GM12878 (cell line): ENCODE measurements around the gene PITPNB. TPM values are rescaled to one million over a fixed set of nuclear protein-coding genes. Genes with fewer than 3 reads are reported as not detected.
A peak's percentile ranks its signal among the peaks of the same experiment; 100 is the strongest.

Experiments
- ATAC-seq: fragments of 200-7000 bp; cut with Tn5 transposase; 3 replicates; pipeline ENCODE4 v1.9.1; 2020; ENCODE audit warnings: mild to moderate bottlenecking, moderate library complexity
- BruUV-seq: library from RNA; stranded (reverse); fragments of 400-500 nt; replicated peaks from 2 replicates; lab custom pipeline; 2021; lab: Mats Ljungman, UMichigan
- CTCF ChIA-PET: fragments of 300-600 bp; sonication (Branson Sonifier 250); formaldehyde crosslinking; extraction: SDS; loops from one replicate; lab custom pipeline; 2021; ENCODE audit warnings: inconsistent platforms; lab: Yijun Ruan, JAX
- POLR2A ChIA-PET: fragments of 350-600 bp; formaldehyde crosslinking; extraction: SDS; loops from one replicate; lab custom pipeline; 2021; ENCODE audit warnings: inconsistent platforms; lab: Charles Lee
- RAD21 ChIA-PET: fragments of 300-600 bp; sonication (Branson Sonifier 250); formaldehyde crosslinking; loops from one replicate; lab custom pipeline; 2023; ENCODE audit warnings: antibody characterized with exemption; ENCODE audit not compliant: unreplicated experiment; lab: Charles Lee
- SMC1A ChIA-PET: fragments of 300-600 bp; sonication (Branson Sonifier 250); formaldehyde crosslinking; loops from one replicate; lab custom pipeline; 2023; ENCODE audit not compliant: unreplicated experiment, uncharacterized antibody; lab: Charles Lee
- DNase-seq: peaks from one replicate; pipeline ENCODE4 v3.0.0-alpha.2; 2011; ENCODE audit warnings: low read depth, low spot score
- FAIRE-seq: peaks from 3 replicates; lab custom pipeline; 2011; peaks lifted over from hg19 to GRCh38; lab: Jason Lieb, UNC
- H2AFZ ChIP-seq: 2 replicates; pipeline ENCODE4 v1.6.0; 2011; ENCODE audit warnings: low read depth, low read length, control low read depth; ENCODE audit not compliant: control insufficient read depth
- H3K27ac ChIP-seq: 2 replicates; pipeline ENCODE4 v1.5.1; 2011; ENCODE audit warnings: control low read depth; ENCODE audit not compliant: control insufficient read depth, insufficient read depth
- H3K27me3 ChIP-seq, 2 experiments: replicated peaks in 1 of 2; 2 replicates each; pipeline versions ENCODE4 v1.6.0 to v1.6.1; 2011; ENCODE audit warnings: low read length in 1 of 2; ENCODE audit not compliant: control insufficient read depth in 2 of 2, insufficient read depth in 2 of 2
- H3K36me3 ChIP-seq, 2 experiments: 2 replicates each; pipeline ENCODE4 v1.5.1; 2011; ENCODE audit warnings: low read length in 1 of 2; ENCODE audit not compliant: control insufficient read depth in 2 of 2, insufficient read depth in 2 of 2
- H3K4me1 ChIP-seq: 2 replicates; pipeline ENCODE4 v1.6.1; 2011; ENCODE audit warnings: mild to moderate bottlenecking, low read length, moderate library complexity, mixed read lengths; ENCODE audit not compliant: control insufficient read depth, insufficient read depth
- H3K4me2 ChIP-seq: 2 replicates; pipeline ENCODE4 v1.6.0; 2011; ENCODE audit warnings: control low read depth; ENCODE audit not compliant: control insufficient read depth, insufficient read depth
- H3K4me3 ChIP-seq: fragments of 200-600 bp; sonication (generic); 2 replicates; pipeline ENCODE4 v1.5.1; 2016
- H3K79me2 ChIP-seq: 2 replicates; pipeline ENCODE4 v1.6.0; 2011; ENCODE audit warnings: low read length; ENCODE audit not compliant: control insufficient read depth, insufficient read depth
- H3K9ac ChIP-seq: 2 replicates; pipeline ENCODE4 v1.8.0; 2011; ENCODE audit warnings: low read length, control low read depth, mixed read lengths; ENCODE audit not compliant: control insufficient read depth, insufficient read depth
- H3K9me3 ChIP-seq: replicated peaks from 3 replicates; pipeline ENCODE4 v1.5.1; 2011; ENCODE audit warnings: mild to moderate bottlenecking, low read length; ENCODE audit not compliant: control insufficient read depth, insufficient read depth
- H4K20me1 ChIP-seq: 2 replicates; pipeline ENCODE4 v1.6.0; 2011; ENCODE audit not compliant: control insufficient read depth, insufficient read depth
- BRCA1 ChIP-seq: IDR thresholded peaks from 2 replicates; pipeline ENCODE4 v1.6.1; 2011; ENCODE audit warnings: low read depth, low read length, improper control_type of control experiment
- CTCF ChIP-seq, 3 experiments: IDR thresholded peaks in 2 of 3; conservative IDR thresholded peaks in 1 of 3; 2 replicates each; pipeline ENCODE4 v1.5.1; 2011; ENCODE audit warnings: low read depth in 3 of 3, low read length in 3 of 3, mild to moderate bottlenecking in 3 of 3, control low read depth in 2 of 3, moderate library complexity in 2 of 3, inconsistent platforms in 1 of 3, mixed read lengths in 1 of 3; ENCODE audit not compliant: control insufficient read depth in 2 of 3, insufficient read depth in 1 of 3; ENCODE audit errors: extremely low read depth in 1 of 3
- E2F8 ChIP-seq: fragments of 450-650 bp; IDR thresholded peaks from 2 replicates; pipeline ENCODE4 v1.6.1; 2018; ENCODE audit warnings: mild to moderate bottlenecking, low read depth, moderate library complexity; ENCODE audit not compliant: partially characterized antibody
- EED ChIP-seq: sonication (generic); IDR thresholded peaks from 2 replicates; pipeline ENCODE4 v1.6.1; 2016; ENCODE audit warnings: antibody characterized with exemption, low read depth
- ETV6 ChIP-seq, 2 experiments: fragments of 450-650 bp in 1 of 2; IDR thresholded peaks in 1 of 2; conservative IDR thresholded peaks in 1 of 2; 2 replicates each; pipeline ENCODE4 v1.6.1; 2014; ENCODE audit warnings: antibody characterized with exemption in 1 of 2, borderline replicate concordance in 1 of 2, low read depth in 1 of 2, mild to moderate bottlenecking in 1 of 2, moderate library complexity in 1 of 2
- FOS ChIP-seq: IDR thresholded peaks from 3 replicates; pipeline ENCODE4 v1.6.1; 2011; ENCODE audit warnings: borderline replicate concordance; ENCODE audit not compliant: insufficient read length; ENCODE audit errors: extremely low read depth
- FOXK2 ChIP-seq: fragments of 450-650 bp; IDR thresholded peaks from 2 replicates; pipeline ENCODE4 v1.6.1; 2017; ENCODE audit warnings: mild to moderate bottlenecking, moderate library complexity
- GATAD2B ChIP-seq: fragments of 450-650 bp; conservative IDR thresholded peaks from 2 replicates; pipeline ENCODE4 v1.6.1; 2017; ENCODE audit warnings: low read depth, mild to moderate bottlenecking, moderate library complexity
- HCFC1 ChIP-seq: fragments of 150-350 bp; IDR thresholded peaks from 2 replicates; pipeline ENCODE4 v1.6.1; 2014; ENCODE audit warnings: low read length
- PAX5 ChIP-seq: IDR thresholded peaks from 2 replicates; pipeline ENCODE4 v1.6.1; 2011; ENCODE audit warnings: low read depth, low read length, borderline replicate concordance
- RAD21 ChIP-seq: IDR thresholded peaks from 2 replicates; pipeline ENCODE4 v1.6.1; 2011; ENCODE audit warnings: mild to moderate bottlenecking, low read depth, low read length, moderate library complexity; ENCODE audit not compliant: insufficient read depth
- RB1 ChIP-seq: fragments of 450-650 bp; formaldehyde crosslinking; IDR thresholded peaks from 2 replicates; pipeline ENCODE4 v1.6.1; 2017; ENCODE audit warnings: mild to moderate bottlenecking, borderline replicate concordance
- RFX5 ChIP-seq: IDR thresholded peaks from 2 replicates; pipeline ENCODE4 v1.6.1; 2011; ENCODE audit warnings: low read depth, low read length, improper control_type of control experiment
- RUNX3 ChIP-seq: IDR thresholded peaks from 2 replicates; pipeline ENCODE4 v1.6.1; 2012; ENCODE audit warnings: low read length, inconsistent platforms
- SMC3 ChIP-seq: IDR thresholded peaks from 2 replicates; pipeline ENCODE4 v1.6.1; 2011; ENCODE audit warnings: low read length, improper control_type of control experiment, borderline replicate concordance
- SP1 ChIP-seq: IDR thresholded peaks from one replicate; pipeline ENCODE4 v1.6.1; 2011; ENCODE audit warnings: low read depth, low read length
- USF1 ChIP-seq: IDR thresholded peaks from 2 replicates; pipeline ENCODE4 v1.6.1; 2011; ENCODE audit warnings: borderline replicate concordance, low read depth, mild to moderate bottlenecking, moderate library complexity, mixed read lengths, low read length; ENCODE audit not compliant: insufficient read depth; ENCODE audit errors: extremely low read length
- WRNIP1 ChIP-seq: IDR thresholded peaks from 2 replicates; pipeline ENCODE4 v1.6.1; 2011; ENCODE audit warnings: low read depth, low read length, improper control_type of control experiment, borderline replicate concordance
- ZNF384 ChIP-seq: IDR thresholded peaks from 2 replicates; pipeline ENCODE4 v1.6.1; 2012; ENCODE audit warnings: low read depth, mild to moderate bottlenecking, low read length, improper control_type of control experiment, borderline replicate concordance
- WGBS: methylation state at CpG from one replicate; pipeline ENCODE4 v1.1.6; 2016; ENCODE audit warnings: low lambda C conversion rate; ENCODE audit not compliant: insufficient replicate concordance, insufficient coverage; ENCODE audit errors: missing lambda C conversion rate; 5-methylcytosine and 5-hydroxymethylcytosine counted together
- in situ Hi-C: fragments of 300-500 bp; cut with MboI; formaldehyde crosslinking; loops from 9 replicates; pipeline ENCODE4 v1.14.3; 2018; ENCODE audit warnings: mixed read lengths
- intact Hi-C: fragments of 100-400 bp; cut with micrococcal nuclease; formaldehyde crosslinking; loops from one replicate; pipeline ENCODE4 v1.14.2; 2022; ENCODE audit not compliant: unreplicated experiment
- polyA plus RNA-seq, 11 experiments: library from polyadenylated mRNA; depleted of rRNA in 4 of 11; unstranded in 6 of 11; stranded (reverse) in 5 of 11; fragments of >200 nt; fragmentation: Nextera tagmentation in 4 of 11; fragmentation: Illumina TruSeq in 1 of 11; extraction: Ambion mirVana in 4 of 11; extraction: Trizol in 1 of 11; gene quantifications; 1 replicate in 1 of 11; 2 replicates in 10 of 11; pipeline versions ENCODE4 v1.2.1 to v1.2.3, GENCODE V29; 2011 to 2016; ENCODE audit warnings: inconsistent platforms in 2 of 11, missing spikeins in 2 of 11, low read depth in 1 of 11
- total RNA-seq, 4 experiments: library from RNA; depleted of rRNA in 3 of 4; stranded (reverse); fragments of >200 nt in 3 of 4; fragmentation: Illumina TruSeq in 1 of 4; extraction: Trizol in 1 of 4; gene quantifications; 2 replicates each; pipeline versions ENCODE4 v1.2.1 to v1.2.3, GENCODE V29; 2013 to 2021

Gene PITPNB
- total and polyA plus RNA-seq, 10 of the 15 experiments (the other 5 are each of a cell fraction or from before 2014, with no cell fraction given) = 19.7 to 116 (median 64.9) TPM

GRCh38 chr22:27880778-27881394, 38.2 kb downstream of the PITPNB start:
- Histone ChIP-seq H4K20me1 (peaks cover 7% of the 10 kb centered on the region), H3K36me3 (peaks cover 7 to 27% of the 10 kb centered on the region in 2 experiments), H2AFZ (no peak overlapping the region), H3K27me3 (no peaks in the 10 kb centered on the region), H3K79me2 (peaks cover 9% of the 10 kb centered on the region), H3K4me1 (peaks cover 27% of the 10 kb centered on the region), H3K9me3 (no peaks in the 10 kb centered on the region), H3K4me3 (no peak overlapping the region), H3K27ac (no peak overlapping the region), H3K4me2 (no peak overlapping the region), H3K9ac (no peak overlapping the region)
- CTCF ChIA-PET = interaction anchor here (0.6 to 5.6 kb wide), 28 partner anchors 9 to 702 kb away, joined by 3 to 87 read pairs (median 5); partner anchors contain the start of gene PITPNB
- in situ Hi-C loops = no loop called here
- SMC1A ChIA-PET = interaction anchor here (0.8 to 9.0 kb wide), 14 partner anchors 9 to 131 kb away, joined by 3 to 65 read pairs (median 5); partner anchors contain the start of gene PITPNB
- no peak for DNase-seq
- FAIRE-seq = no peak
- intact Hi-C loops = loop anchor here (1.0 kb wide), 1 partner anchor 128 kb away; no protein-coding TSS in a partner anchor
- BruUV-seq = no TSS peak
- RAD21 ChIA-PET = interaction anchor here (0.8 to 1.9 kb wide), 7 partner anchors 13 to 129 kb away, joined by 3 to 6 read pairs (median 3); partner anchors contain the start of gene PITPNB
- POLR2A ChIA-PET = no interaction called here
- peak; percentile 81 for ATAC-seq
- 42% methylated on average over 6 of the region's 6 CpGs for WGBS
- TF ChIP-seq E2F8 (no peak), FOXK2 (no peak), USF1 (no peak), GATAD2B (no peak), RAD21 (peak; percentile 76), RB1 (no peak), BRCA1 (no peak), RFX5 (no peak), ZNF384 (no peak), EED (no peak), SP1 (no peak), RUNX3 (no peak), HCFC1 (no peak), FOS (no peak), PAX5 (no peak), SMC3 (peak; percentile 68; the same call in 1 of the 2 replicates), CTCF (IDR thresholded peaks at IDR 0.05 in 2 of 3, conservative IDR thresholded peaks at IDR 0.05 in 1 of 3; ENCODE audit: control insufficient read depth in 2 of 3, extremely low read depth in 1 of 3, insufficient read depth in 1 of 3, low read depth in 3 of 3, low read length in 3 of 3) (peak; percentile 61 to 77 (median 65)), WRNIP1 (no peak), ETV6 (conservative IDR thresholded peaks at IDR 0.05 in 1 of 2, IDR thresholded peaks at IDR 0.05 in 1 of 2; ENCODE audit: borderline replicate concordance in 1 of 2, low read depth in 1 of 2) (no peak)
